Coronary artery (tissue), 2 donors: ENCODE results near the gene PDX1.

Source experiments
- DNase-seq: peaks from one replicate; pipeline ENCODE4 v3.0.0-alpha.2; 2017; ENCODE audit warnings: low spot score
- H3K27ac ChIP-seq, 2 donors: fragments of 200-600 bp; sonication (generic); one replicate each; pipeline ENCODE4 v1.5.1; 2016 to 2019
- H3K4me3 ChIP-seq: fragments of 200-600 bp; sonication (generic); 2 replicates; pipeline ENCODE4 v1.5.1; 2016; ENCODE audit warnings: mild to moderate bottlenecking, moderate library complexity
- TF ChIP-seq, protein P1 (sequence below): fragments of 200-600 bp; sonication (generic); IDR thresholded peaks from one replicate; pipeline ENCODE4 v1.5.1; 2019; ENCODE audit warnings: antibody characterized with exemption

PDX1 gene

DNA sequence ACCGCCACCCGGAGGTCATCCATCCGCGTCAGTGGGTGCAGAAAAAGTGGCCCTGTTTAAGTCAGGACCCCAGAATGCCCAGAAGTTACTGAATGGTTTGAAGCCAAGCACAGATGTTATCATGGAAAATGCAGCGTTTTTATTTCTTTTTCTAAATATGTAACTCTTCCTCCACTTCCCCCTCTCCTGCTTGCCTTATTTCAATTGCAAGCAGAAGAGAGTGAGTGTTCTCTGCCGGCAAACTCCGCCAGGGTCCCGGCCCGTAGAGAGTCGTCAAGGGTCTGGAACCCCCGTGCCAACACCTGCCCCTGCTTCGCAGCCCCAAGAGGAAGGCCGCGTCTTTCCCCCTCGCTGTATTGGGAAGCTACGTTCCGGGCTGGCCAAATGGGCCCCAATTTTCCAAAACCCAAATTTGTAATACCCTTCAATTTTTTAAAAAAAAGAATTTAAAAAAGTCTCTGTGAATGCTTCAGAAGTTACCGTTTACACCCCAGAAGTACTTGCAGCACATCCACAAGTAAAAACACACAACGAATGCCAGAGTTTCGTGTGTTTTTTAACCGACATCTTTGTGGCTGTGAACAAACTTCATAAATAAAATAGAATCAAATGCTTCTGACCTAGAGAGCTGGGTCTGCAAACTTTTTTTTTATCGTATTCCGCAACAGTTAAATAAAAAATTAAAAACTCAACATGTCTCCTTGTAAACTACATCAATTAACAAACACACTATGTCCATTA lies 712 bp upstream of the PDX1 start:
- no peak overlapping the region for H3K27ac ChIP-seq
- DNase-seq, result no peak
- H3K4me3 ChIP-seq, result no peak overlapping the region

DNA sequence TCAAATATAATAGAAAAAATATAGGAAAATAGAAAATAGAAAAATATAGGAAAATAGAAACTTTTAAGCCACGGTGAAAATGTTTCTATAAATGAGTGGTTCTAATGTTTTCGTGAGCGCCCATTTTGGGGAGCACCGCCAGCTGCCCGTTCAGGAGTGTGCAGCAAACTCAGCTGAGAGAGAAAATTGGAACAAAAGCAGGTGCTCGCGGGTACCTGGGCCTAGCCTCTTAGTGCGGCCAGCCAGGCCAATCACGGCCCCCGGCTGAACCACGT lies 204 bp upstream of the PDX1 start:
- no peak for DNase-seq
- H3K4me3 ChIP-seq, result peak overlapping the region; percentile 66
- TF ChIP-seq, protein P1, sequence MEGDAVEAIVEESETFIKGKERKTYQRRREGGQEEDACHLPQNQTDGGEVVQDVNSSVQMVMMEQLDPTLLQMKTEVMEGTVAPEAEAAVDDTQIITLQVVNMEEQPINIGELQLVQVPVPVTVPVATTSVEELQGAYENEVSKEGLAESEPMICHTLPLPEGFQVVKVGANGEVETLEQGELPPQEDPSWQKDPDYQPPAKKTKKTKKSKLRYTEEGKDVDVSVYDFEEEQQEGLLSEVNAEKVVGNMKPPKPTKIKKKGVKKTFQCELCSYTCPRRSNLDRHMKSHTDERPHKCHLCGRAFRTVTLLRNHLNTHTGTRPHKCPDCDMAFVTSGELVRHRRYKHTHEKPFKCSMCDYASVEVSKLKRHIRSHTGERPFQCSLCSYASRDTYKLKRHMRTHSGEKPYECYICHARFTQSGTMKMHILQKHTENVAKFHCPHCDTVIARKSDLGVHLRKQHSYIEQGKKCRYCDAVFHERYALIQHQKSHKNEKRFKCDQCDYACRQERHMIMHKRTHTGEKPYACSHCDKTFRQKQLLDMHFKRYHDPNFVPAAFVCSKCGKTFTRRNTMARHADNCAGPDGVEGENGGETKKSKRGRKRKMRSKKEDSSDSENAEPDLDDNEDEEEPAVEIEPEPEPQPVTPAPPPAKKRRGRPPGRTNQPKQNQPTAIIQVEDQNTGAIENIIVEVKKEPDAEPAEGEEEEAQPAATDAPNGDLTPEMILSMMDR, result no peak
- H3K27ac ChIP-seq, result no peak overlapping the region

More for the DNA sequence above, 712 bp upstream of the PDX1 start:
- TF ChIP-seq, protein P1, result no peak

DNA sequence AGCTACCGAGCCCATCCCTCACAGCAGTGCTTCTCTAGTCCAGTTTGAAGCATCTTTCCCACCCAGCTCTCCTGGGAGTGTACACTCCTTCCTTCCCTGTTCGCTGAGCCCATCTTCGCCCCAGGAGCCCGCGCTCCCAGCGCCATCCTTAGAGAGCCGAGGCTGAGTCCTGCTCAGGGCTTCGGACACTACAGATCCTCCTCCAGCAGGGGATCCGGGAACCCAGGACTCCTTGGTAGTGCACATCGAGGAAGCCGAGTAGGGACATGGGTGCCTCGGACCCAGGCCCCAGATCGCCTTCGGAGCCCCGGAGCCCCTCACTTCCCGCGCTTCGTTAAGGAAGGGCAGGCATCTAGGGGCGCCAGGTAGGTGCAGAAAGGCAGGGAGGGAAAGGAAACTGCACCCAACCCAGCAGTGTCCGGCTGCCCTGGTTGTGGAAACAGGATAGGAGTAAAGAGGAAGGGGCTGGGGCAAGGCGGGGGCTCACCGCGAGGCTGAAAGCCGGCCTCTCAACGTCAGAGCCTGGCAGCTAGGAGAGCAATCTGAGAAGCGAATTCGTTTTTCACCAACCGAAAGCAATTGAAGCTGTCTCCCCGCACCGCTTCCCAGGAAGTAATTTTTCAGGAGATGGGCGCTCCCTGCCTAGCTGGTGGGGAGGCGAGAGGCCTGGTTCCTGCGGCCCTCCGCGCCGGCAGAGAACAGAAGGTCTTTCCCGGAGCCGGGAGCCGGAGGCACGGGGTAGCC lies 1.0 kb downstream of the PDX1 start:
- TF ChIP-seq, protein P1, result no peak
- no peak overlapping the region for H3K27ac ChIP-seq
- H3K4me3 ChIP-seq, result peak overlapping the region; percentile 66
- no peak for DNase-seq

DNA sequence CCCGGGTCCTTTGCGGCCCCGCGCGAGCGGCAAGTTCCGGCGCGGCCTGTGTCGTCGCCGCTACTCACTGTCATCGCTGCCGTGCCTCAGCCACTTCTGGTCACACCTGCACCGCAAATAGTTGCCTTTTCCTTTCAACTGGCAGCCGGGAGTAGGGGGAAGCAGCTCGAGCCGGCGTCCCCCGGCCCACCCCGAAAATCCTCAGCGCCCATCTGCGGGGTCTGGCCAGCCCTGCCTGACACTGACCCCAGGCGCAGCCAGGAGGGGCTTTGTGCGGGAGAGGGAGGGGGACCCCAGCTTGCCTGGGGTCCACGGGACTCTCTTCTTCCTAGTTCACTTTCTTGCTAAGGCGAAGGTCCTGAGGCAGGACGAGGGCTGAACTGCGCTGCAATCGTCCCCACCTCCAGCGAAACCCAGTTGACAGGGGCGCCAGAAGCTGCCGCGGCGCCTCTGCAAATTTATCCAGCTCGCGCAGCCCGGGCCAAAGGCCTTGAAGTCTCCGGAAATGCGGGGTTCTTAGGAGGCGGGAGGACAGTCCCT lies 1.7 kb downstream of the PDX1 start:
- TF ChIP-seq, protein P1, result no peak
- DNase-seq, result no peak
- peak overlapping the region; percentile 66 for H3K4me3 ChIP-seq
- no peak overlapping the region for H3K27ac ChIP-seq

DNA sequence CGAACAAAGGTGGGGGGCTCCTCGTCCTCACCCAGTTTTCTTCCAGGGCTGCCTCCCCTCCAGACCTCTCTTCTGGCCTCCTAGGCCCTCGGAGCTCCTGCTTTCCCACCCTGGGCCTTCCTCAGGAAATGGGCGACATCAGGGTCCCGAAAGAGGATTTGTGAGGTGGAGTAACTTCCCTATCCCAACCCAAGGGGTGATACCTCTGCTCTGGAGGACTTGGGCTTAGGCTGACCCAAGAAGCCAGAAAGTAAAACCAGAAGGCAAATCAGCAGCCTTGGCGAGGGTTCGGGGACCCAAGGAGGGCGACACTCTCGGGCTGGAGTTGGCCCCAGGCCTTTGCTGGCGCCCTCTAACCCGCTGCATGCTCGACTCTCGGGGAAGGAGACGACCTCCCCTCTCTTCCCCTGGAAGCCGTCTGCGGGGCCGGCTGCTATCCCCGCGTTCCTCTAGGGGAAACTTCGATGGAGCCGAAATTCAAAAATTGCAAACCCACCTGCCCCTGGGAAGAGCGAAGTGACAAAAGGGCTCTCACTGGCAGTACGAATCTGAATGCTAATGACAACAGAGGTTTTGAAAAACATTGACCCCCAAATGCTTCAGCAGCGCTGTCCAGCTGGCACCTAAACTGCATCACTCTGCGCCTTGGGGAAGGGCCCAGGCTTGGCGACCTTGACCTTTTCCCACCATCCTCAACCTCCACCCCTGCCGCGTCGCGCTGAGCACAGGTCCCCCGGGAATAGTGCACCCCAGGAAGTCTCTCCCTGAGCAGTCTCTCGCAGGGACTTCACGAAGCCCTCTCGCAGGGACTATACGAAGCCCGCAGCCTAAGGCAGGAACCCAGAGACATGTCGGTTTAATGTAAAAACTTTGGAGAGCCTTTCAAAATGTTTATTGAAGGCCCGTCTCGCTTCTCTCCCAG lies 2.4 kb downstream of the PDX1 start:
- H3K4me3 ChIP-seq, result no peak overlapping the region

DNA sequence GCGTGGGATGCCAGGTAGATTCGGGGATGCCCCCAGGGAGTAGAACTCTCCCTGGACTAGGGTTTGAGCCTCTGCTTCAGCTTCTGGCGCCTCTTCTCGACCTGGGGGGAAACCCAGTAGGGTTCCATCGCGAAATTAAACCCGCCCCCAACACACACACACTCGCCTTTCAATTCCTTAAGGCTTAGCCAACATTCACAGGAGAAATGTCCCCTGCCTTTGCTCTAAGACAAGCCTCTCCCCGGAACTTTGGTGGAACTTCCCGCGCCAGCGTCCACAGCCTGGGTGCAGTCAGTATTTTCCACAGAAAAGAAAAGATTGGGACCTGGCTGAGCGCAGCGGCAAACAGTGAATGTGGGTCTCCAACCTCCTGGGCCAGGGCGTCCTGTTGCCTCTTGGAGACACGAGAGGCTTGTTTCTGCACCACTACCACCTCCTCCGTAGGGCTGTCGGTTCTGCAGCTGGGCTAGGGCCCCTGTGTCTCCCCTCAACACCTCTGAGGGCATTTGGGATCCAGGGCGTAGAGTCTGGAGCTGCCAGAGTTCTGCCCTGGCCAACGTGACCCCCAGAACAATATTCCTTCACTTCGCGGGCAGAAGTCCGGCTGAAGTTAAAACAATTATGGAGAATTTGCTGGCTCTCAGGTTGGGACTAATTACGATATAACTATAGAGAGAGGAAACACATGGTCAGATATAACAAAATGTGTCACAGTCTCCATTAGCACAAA lies 3.2 kb downstream of the PDX1 start:
- Histone ChIP-seq H3K4me3 (no peak overlapping the region), H3K27ac (no peak overlapping the region)
- no peak for DNase-seq
- TF ChIP-seq, protein P1, result no peak

More for the DNA sequence above, 2.4 kb downstream of the PDX1 start:
- H3K27ac ChIP-seq, result no peak overlapping the region
- no peak for DNase-seq
- TF ChIP-seq, protein P1, result no peak
